Sigmoid colon (tissue), 7 donors: ENCODE measurements around the gene SSU72. TPM values are rescaled to one million over a fixed set of nuclear protein-coding genes. Genes with fewer than 3 reads are reported as not detected.
"Not testable (repeated sequence)": the region's sequence is repeated elsewhere in the genome, so short reads cannot be mapped to it uniquely, and the experiment has no call there.

Source experiments
- DNase-seq: peaks from one replicate; pipeline ENCODE4 v3.0.0-alpha.2; 2019
- H3K27ac ChIP-seq, 4 donors: fragments of 200-600 bp; sonication (generic); one replicate each; pipeline ENCODE4 v1.5.1; 2016 to 2019; ENCODE audit warnings: mild to moderate bottlenecking in 1 of 4
- H3K27me3 ChIP-seq, 3 donors: fragments of 200-600 bp; sonication (generic); one replicate each; pipeline ENCODE4 v1.5.1; 2019; ENCODE audit warnings: mild to moderate bottlenecking in 1 of 3
- H3K36me3 ChIP-seq, 4 donors: fragments of 200-600 bp; sonication (generic); one replicate each; pipeline ENCODE4 v1.5.1; 2016 to 2019
- H3K4me1 ChIP-seq, 4 donors: fragments of 200-600 bp; sonication (generic); one replicate each; pipeline ENCODE4 v1.5.1; 2017 to 2019
- H3K4me3 ChIP-seq, 4 donors: fragments of 200-600 bp; sonication (generic); one replicate each; pipeline ENCODE4 v1.5.1; 2017 to 2019; ENCODE audit warnings: mild to moderate bottlenecking in 2 of 4, moderate library complexity in 1 of 4
- H3K9me3 ChIP-seq, 4 donors: fragments of 200-600 bp in 3 of 4; sonication (generic) in 3 of 4; one replicate each; pipeline versions ENCODE4 v1.5.1 to v1.6.1; 2013 to 2019
- EP300 ChIP-seq, 4 donors: sonication (generic); formaldehyde crosslinking; IDR thresholded peaks; one replicate each; pipeline ENCODE4 v1.6.1; 2017; ENCODE audit warnings: antibody characterized with exemption in 4 of 4
- POLR2A ChIP-seq, 2 donors: fragments of 450-650 bp; IDR thresholded peaks; one replicate each; pipeline ENCODE4 v1.6.1; 2016; ENCODE audit warnings: antibody characterized with exemption in 2 of 2, mild to moderate bottlenecking in 2 of 2, moderate library complexity in 2 of 2
- POLR2AphosphoS5 ChIP-seq, 4 donors: sonication (generic); formaldehyde crosslinking; IDR thresholded peaks; one replicate each; pipeline ENCODE4 v1.6.1; 2017; ENCODE audit warnings: antibody characterized with exemption in 4 of 4
- WGBS, 2 donors: extraction: QIAGEN DNeasy Blood & Tissue Kit; methylation state at CpG; one replicate each; pipeline ENCODE4 v1.1.7; 2013; 5-methylcytosine and 5-hydroxymethylcytosine counted together
- intact Hi-C: fragments of 100-400 bp; cut with DNase I; formaldehyde crosslinking; loops from one replicate; pipeline ENCODE4 v1.15.1; 2023
- polyA plus RNA-seq, 3 donors: library from polyadenylated mRNA; stranded (reverse); fragments of 200-250 nt; gene quantifications; one replicate each; pipeline ENCODE4 v1.2.3, GENCODE V29; 2013
- total RNA-seq, 4 donors: library from RNA; depleted of rRNA; stranded (reverse); fragments of >200 nt; gene quantifications; one replicate each; pipeline ENCODE4 v1.1.0, GENCODE V29; 2016
- TF ChIP-seq, protein P1 (sequence below), 4 experiments: fragments of 450-650 bp in 3 of 4; fragments of 200-600 bp in 1 of 4; IDR thresholded peaks; one replicate each; pipeline ENCODE4 v1.5.1; 2016 to 2019; ENCODE audit warnings: antibody characterized with exemption in 4 of 4, mild to moderate bottlenecking in 3 of 4, moderate library complexity in 2 of 4
- donor health status: healthy with polysubstance abuse.
- donor health status: Bipolar disorder and iron deficiency.
- donor health status: healthy.

Gene SSU72
- total and polyA plus RNA-seq, 7 donors, result 98.9 to 165 (median 119) TPM

DNA sequence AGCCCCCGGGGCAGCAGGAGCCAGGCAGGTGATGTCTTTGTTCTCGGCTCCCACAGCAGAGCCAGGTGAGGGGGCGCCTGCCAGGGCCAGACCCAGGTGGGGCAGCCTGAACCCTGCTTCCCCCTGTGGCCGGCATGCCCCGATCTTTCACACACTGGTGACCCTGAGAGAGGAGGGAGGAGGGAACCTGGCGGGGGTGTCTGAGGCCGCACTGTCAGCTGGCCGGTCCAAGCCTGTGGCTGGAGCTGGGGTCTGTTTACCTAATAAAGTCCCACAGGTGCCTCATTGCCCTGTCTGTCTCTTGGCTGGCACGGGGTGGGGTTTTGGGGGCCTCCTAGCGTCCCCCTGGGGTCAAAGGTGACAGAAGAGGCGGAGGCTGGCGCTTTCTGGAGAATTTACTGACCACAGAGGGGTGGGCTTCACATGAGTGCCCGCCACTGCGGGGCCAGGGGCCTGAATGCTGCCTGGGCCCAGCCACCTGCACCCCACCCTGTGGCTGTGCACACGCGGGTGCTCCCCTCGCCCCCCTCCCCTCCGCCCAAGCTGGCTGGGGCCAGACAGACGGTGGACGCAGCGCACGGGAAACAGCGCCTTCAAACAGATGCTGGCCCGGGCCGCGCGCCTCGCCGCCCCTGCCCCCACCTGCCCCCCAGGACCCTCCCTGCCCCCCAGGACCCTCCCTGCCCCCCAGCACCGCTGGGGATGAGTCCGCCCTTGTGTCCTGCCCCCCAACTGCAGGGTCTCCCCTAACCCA is 40.1 kb downstream of the SSU72 start:
- H3K27ac ChIP-seq, result no peak overlapping the region
- WGBS, 2 donors, result 88 to 90% methylated on average over 31 of the region's 31 CpGs
- peaks cover 0 to 19% (median 15%) of the 10 kb centered on the region in 4 donors for H3K4me1 ChIP-seq
- H3K4me3 ChIP-seq, result no peak overlapping the region
- TF ChIP-seq POLR2A (IDR thresholded peaks at IDR 0.05) (no peak), POLR2AphosphoS5 (IDR thresholded peaks at IDR 0.05) (no peak), EP300 (IDR thresholded peaks at IDR 0.05) (no peak)
- TF ChIP-seq, protein P1, sequence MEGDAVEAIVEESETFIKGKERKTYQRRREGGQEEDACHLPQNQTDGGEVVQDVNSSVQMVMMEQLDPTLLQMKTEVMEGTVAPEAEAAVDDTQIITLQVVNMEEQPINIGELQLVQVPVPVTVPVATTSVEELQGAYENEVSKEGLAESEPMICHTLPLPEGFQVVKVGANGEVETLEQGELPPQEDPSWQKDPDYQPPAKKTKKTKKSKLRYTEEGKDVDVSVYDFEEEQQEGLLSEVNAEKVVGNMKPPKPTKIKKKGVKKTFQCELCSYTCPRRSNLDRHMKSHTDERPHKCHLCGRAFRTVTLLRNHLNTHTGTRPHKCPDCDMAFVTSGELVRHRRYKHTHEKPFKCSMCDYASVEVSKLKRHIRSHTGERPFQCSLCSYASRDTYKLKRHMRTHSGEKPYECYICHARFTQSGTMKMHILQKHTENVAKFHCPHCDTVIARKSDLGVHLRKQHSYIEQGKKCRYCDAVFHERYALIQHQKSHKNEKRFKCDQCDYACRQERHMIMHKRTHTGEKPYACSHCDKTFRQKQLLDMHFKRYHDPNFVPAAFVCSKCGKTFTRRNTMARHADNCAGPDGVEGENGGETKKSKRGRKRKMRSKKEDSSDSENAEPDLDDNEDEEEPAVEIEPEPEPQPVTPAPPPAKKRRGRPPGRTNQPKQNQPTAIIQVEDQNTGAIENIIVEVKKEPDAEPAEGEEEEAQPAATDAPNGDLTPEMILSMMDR (IDR thresholded peaks at IDR 0.05), result no peak
- no peaks in the 10 kb centered on the region for H3K27me3 ChIP-seq
- H3K9me3 ChIP-seq, result peaks cover 0 to 4% (median 0%) of the 10 kb centered on the region in 4 donors
- no peak for DNase-seq
- H3K36me3 ChIP-seq, result peaks cover 0 to 28% (median 6%) of the 10 kb centered on the region in 4 donors
- intact Hi-C loops, result no loop called here

DNA sequence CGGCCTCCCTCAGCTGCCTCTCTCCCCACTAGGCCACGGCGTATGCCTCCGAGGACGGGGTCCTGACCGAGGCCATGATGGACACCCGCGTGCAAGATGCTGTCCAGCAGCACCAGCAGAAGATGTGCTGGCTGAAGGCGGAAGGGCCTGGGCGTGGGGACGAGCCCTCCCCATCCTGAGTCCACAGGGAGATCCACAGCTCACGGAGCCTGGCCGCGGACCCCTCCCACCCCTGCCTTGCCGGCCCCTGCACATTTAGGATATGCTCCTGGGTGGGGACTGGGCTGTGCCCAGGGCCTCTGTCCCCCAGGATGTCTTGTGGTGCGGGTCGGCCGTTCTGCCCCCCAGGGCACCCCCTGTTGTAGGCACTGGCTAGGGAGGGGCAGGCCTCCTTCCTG is 40.8 kb downstream of the SSU72 start:
- DNase-seq, H3K27me3 ChIP-seq, H3K27ac ChIP-seq, H3K4me3 ChIP-seq, H3K9me3 ChIP-seq, intact Hi-C loops: not testable (repeated sequence)
- Histone ChIP-seq H3K4me1 (peaks cover 0 to 12% (median 8%) of the 10 kb centered on the region in 4 donors), H3K36me3 (peaks cover 0 to 33% (median 8%) of the 10 kb centered on the region in 4 donors)
- 90 to 91% methylated on average over 17 to 18 of the region's 18 CpGs for WGBS, 2 donors

DNA sequence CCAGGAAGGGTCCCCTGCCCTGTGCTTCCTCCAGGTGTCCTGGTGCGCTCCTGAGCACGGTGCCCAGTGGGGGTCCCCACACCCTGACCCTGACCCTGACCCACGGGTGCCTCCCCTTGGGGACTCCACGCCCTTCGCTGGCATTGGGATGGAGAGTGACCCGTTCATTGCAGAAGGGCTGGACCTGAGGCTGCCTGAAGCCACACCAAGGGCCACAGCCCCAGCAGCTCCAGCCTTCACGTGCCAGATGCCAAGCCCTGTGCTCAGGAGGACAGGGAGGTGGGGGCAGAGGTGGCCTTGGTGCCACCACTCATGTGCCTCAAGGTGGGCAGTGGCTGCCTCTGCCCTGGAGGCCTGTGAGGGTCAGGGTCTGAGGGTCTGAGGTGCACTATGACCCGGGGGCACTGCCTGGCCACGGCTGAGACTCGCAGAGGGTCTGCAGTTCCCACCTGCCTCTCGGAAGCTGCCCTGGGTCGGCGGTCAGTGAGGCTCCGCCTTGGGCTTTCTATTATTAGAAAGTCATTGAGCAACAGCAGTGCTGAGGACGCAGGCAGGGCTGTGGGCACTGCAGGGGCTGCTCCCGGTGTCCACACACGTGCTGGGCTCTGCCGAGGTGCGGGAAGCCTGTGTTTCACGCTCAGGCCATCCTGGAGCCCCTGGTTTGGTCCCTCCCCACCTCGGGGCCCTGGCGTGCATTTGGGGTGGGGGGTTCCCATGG is 41.3 kb downstream of the SSU72 start:
- H3K4me3 ChIP-seq, H3K27me3 ChIP-seq, H3K4me1 ChIP-seq, H3K27ac ChIP-seq, intact Hi-C loops, H3K9me3 ChIP-seq, DNase-seq: not testable (repeated sequence)
- 80 to 85% methylated on average over 20 to 22 of the region's 22 CpGs for WGBS, 2 donors
- peaks cover 0 to 39% (median 9%) of the 10 kb centered on the region in 4 donors for H3K36me3 ChIP-seq

DNA sequence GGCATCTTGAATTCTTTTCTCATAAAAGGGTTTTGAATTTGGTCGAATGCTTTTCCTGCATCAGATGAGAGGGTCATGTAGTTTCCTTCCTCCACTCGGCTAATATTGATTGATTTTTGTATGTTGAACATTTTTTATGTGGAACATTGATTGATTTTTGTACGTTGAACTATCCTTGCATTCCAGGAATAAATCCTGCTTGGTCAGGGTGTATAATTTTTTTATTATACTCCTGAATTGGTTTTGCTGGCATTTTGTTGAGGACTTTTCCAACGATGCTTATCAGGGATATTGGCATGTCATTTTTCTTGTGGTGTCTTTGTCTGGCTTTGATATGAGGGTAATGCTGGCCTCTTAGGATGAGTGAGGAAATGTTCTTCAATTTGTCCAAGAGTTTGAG is 42.7 kb downstream of the SSU72 start:
- DNase-seq, result no peak
- WGBS, 2 donors, result 90 to 97% methylated on average over 4 of the region's 4 CpGs

DNA sequence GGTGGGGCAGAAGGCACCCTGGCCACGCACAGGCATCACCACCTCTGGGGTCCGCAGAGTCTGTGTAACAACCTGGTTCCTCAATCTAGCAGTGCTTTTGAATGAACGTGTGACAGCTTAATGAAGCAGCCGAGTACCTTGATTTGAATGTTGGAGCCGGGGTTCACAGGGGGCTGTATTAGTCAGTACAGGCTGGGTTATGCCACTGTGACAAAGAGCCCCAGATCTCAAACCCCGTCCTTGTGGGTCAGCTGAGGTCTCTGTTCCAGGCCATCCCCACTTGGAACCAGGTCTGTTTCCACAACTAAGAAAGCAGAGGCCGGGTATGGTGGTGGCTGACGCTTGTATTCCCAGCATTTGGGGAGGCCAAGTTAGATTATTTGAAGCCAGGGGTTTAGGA is 44.7 kb downstream of the SSU72 start:
- TF ChIP-seq POLR2AphosphoS5 (IDR thresholded peaks at IDR 0.05) (no peak), POLR2A (IDR thresholded peaks at IDR 0.05) (no peak), EP300 (IDR thresholded peaks at IDR 0.05) (no peak)
- TF ChIP-seq, protein P1 (IDR thresholded peaks at IDR 0.05), result no peak
- peaks cover 0 to 4% (median 0%) of the 10 kb centered on the region in 4 donors for H3K4me1 ChIP-seq
- 98% methylated on average over 8 of the region's 8 CpGs for WGBS, 2 donors
- intact Hi-C loops, result no loop called here
- H3K4me3 ChIP-seq, result no peak overlapping the region
- no peak overlapping the region for H3K27ac ChIP-seq
- H3K27me3 ChIP-seq, result no peaks in the 10 kb centered on the region
- H3K36me3 ChIP-seq, result peaks cover 0 to 54% (median 15%) of the 10 kb centered on the region in 4 donors
- DNase-seq, result no peak
- peaks cover 0 to 4% (median 0%) of the 10 kb centered on the region in 4 donors for H3K9me3 ChIP-seq

More for the DNA sequence above, 42.7 kb downstream of the SSU72 start:
- Histone ChIP-seq H3K27ac (no peak overlapping the region), H3K36me3 (peaks cover 0 to 43% (median 14%) of the 10 kb centered on the region in 4 donors), H3K27me3 (no peaks in the 10 kb centered on the region), H3K9me3 (peaks cover 0 to 4% (median 0%) of the 10 kb centered on the region in 4 donors), H3K4me1 (peaks cover 0 to 4% (median 0%) of the 10 kb centered on the region in 4 donors), H3K4me3 (no peak overlapping the region)
- intact Hi-C loops, result no loop called here
- no peak for TF ChIP-seq POLR2AphosphoS5 (IDR thresholded peaks at IDR 0.05)
- no peak for TF ChIP-seq POLR2A (IDR thresholded peaks at IDR 0.05)
- TF ChIP-seq EP300 (IDR thresholded peaks at IDR 0.05), result no peak
- TF ChIP-seq, protein P1 (IDR thresholded peaks at IDR 0.05), result no peak
